ENCODE data around the gene DGKQ. TPM values are rescaled to one million over a fixed set of nuclear protein-coding genes. Genes with fewer than 3 reads are reported as not detected.

Gene DGKQ
- polyA plus RNA-seq, 1 of the 3 experiments (the other 2 are of a cell fraction), result 10.9 TPM

GRCh38 chr4:1018147-1019020, 45.0 kb upstream of the DGKQ start:
- 88% methylated on average over 16 of the region's 29 CpGs for WGBS (ENCODE audit: low lambda C conversion rate)
- H3K27ac ChIP-seq (ENCODE audit: low read depth in 2 of 2, low read length in 1 of 2), result no peak overlapping the region
- H3K4me1 ChIP-seq (ENCODE audit: control insufficient read depth in 1 of 2, insufficient read depth in 2 of 2, low read depth in 1 of 2, low read length in 1 of 2), result no peaks in the 10 kb centered on the region
- H3K36me3 ChIP-seq (replicated peaks in 1 of 2; ENCODE audit: control insufficient read depth in 1 of 2, insufficient read depth in 2 of 2, low read length in 1 of 2), result no peaks in the 10 kb centered on the region
- no peaks in the 10 kb centered on the region for H3K9me2 ChIP-seq
- no peak for DNase-seq
- no peaks in the 10 kb centered on the region for H3K9me3 ChIP-seq
- TF ChIP-seq PBX3 (IDR thresholded peaks at IDR 0.05), result no peak
- no peak for TF ChIP-seq CHD2 (IDR thresholded peaks at IDR 0.05; ENCODE audit: low read length, partially characterized antibody)
- no peak for TF ChIP-seq MEF2A (IDR thresholded peaks at IDR 0.05; ENCODE audit: borderline replicate concordance, low read depth)
- TF ChIP-seq TEAD4 (IDR thresholded peaks at IDR 0.05; ENCODE audit: borderline replicate concordance, insufficient read depth), result no peak
- no peak for TF ChIP-seq MAX (IDR thresholded peaks at IDR 0.05; ENCODE audit: low read depth)
- TF ChIP-seq JUND (IDR thresholded peaks at IDR 0.05), result no peak
- TF ChIP-seq MXI1 (IDR thresholded peaks at IDR 0.05; ENCODE audit: low read depth, low read length), result no peak
- no peak for TF ChIP-seq USF2 (IDR thresholded peaks at IDR 0.05; ENCODE audit: borderline replicate concordance, low read depth, low read length)
- H3K9ac ChIP-seq, result no peak overlapping the region
- CTCF ChIA-PET, result no interaction called here
- no peaks in the 10 kb centered on the region for H3K27me3 ChIP-seq (ENCODE audit: insufficient read depth)
- peaks cover 4% of the 10 kb centered on the region for H3F3A ChIP-seq (replicated peaks; ENCODE audit: insufficient read depth)
- no peak overlapping the region for H3K4me3 ChIP-seq (ENCODE audit: low read depth in 2 of 2, low read length in 1 of 2)
- H3K4me2 ChIP-seq, result no peak overlapping the region
- peaks cover 19% of the 10 kb centered on the region; the same call in 1 of the 2 replicates for H4K20me1 ChIP-seq (ENCODE audit: insufficient read depth)
- no peaks in the 10 kb centered on the region for H3K79me2 ChIP-seq (ENCODE audit: insufficient read depth)
- POLR2A ChIA-PET, result no interaction called here
- no peak overlapping the region for H2AFZ ChIP-seq (ENCODE audit: low read depth)

DNA sequence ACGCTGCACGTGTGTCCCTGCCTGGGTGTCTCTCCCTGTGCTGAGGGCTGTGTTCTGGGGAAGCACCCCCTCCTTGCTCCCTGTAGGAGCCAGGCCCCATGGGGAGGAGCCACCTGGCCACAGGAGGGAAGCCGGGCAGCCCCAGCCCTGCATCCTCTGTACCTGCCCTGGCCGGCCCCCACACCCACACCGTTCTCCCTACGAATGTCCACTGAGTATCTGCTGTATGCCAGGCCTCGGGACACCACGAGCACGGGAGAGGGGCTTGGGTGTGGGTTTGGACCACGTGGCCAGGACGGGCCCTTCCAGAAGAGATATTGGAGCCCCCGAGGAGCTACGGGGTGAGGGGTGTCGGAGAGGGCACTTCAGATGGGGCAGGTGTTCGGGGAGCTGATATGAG, 44.3 kb upstream of the DGKQ start:
- Histone ChIP-seq H3K4me3 (ENCODE audit: low read depth in 2 of 2, low read length in 1 of 2) (no peak overlapping the region), H3F3A (replicated peaks; ENCODE audit: insufficient read depth) (peaks cover 4% of the 10 kb centered on the region), H3K27me3 (ENCODE audit: insufficient read depth) (no peaks in the 10 kb centered on the region), H4K20me1 (ENCODE audit: insufficient read depth) (peaks cover 21% of the 10 kb centered on the region; the same call in 1 of the 2 replicates), H3K9me2 (no peaks in the 10 kb centered on the region), H2AFZ (ENCODE audit: low read depth) (no peak overlapping the region), H3K27ac (ENCODE audit: low read depth in 2 of 2, low read length in 1 of 2) (no peak overlapping the region), H3K9ac (no peak overlapping the region), H3K36me3 (replicated peaks in 1 of 2; ENCODE audit: control insufficient read depth in 1 of 2, insufficient read depth in 2 of 2, low read length in 1 of 2) (no peaks in the 10 kb centered on the region), H3K9me3 (no peaks in the 10 kb centered on the region), H3K4me2 (no peak overlapping the region), H3K79me2 (ENCODE audit: insufficient read depth) (no peaks in the 10 kb centered on the region), H3K4me1 (ENCODE audit: control insufficient read depth in 1 of 2, insufficient read depth in 2 of 2, low read depth in 1 of 2, low read length in 1 of 2) (no peaks in the 10 kb centered on the region)
- DNase-seq, result no peak
- 63% methylated on average over 8 of the region's 15 CpGs for WGBS (ENCODE audit: low lambda C conversion rate)
- POLR2A ChIA-PET, result no interaction called here
- CTCF ChIA-PET, result no interaction called here
- TF ChIP-seq SIN3A (IDR thresholded peaks at IDR 0.05; ENCODE audit: borderline replicate concordance, low read depth, low read length), result no peak
- TF ChIP-seq USF2 (IDR thresholded peaks at IDR 0.05; ENCODE audit: borderline replicate concordance, low read depth, low read length), result no peak
- TF ChIP-seq RCOR1 (IDR thresholded peaks at IDR 0.05; ENCODE audit: low read length), result no peak
- no peak for TF ChIP-seq JUND (IDR thresholded peaks at IDR 0.05)
- TF ChIP-seq NFIC (IDR thresholded peaks at IDR 0.05; ENCODE audit: borderline replicate concordance), result no peak
- no peak for TF ChIP-seq MAX (IDR thresholded peaks at IDR 0.05; ENCODE audit: low read depth)
- no peak for TF ChIP-seq FOXM1 (IDR thresholded peaks at IDR 0.05; ENCODE audit: low read depth)
- TF ChIP-seq EP300 (IDR thresholded peaks at IDR 0.05; ENCODE audit: borderline replicate concordance in 1 of 2, low read depth in 1 of 2, low read length in 1 of 2), result no peak
- TF ChIP-seq GABPA (IDR thresholded peaks at IDR 0.05; ENCODE audit: low read depth), result no peak
- no peak for TF ChIP-seq RFX5 (IDR thresholded peaks at IDR 0.05; ENCODE audit: low read length)
- no peak for TF ChIP-seq IRF3 (IDR thresholded peaks at IDR 0.05; ENCODE audit: low read depth, low read length)
- TF ChIP-seq TCF12 (IDR thresholded peaks at IDR 0.05), result no peak
- TF ChIP-seq EZH2phosphoT487 (IDR thresholded peaks at IDR 0.05; ENCODE audit: borderline replicate concordance, low read depth), result no peak
- no peak for TF ChIP-seq YY1 (IDR thresholded peaks at IDR 0.05; ENCODE audit: low read depth)
- no peak for TF ChIP-seq CTCF (IDR thresholded peaks at IDR 0.05)
- no peak for TF ChIP-seq RXRA (IDR thresholded peaks at IDR 0.05; ENCODE audit: borderline replicate concordance, low read depth)
